ENCODE measurements around the gene SDHB. TPM values are rescaled to one million over a fixed set of nuclear protein-coding genes. Genes with fewer than 3 reads are reported as not detected.

The SDHB gene
- total and polyA plus RNA-seq, 9 of the 15 experiments (the other 6 are each of a cell fraction or from before 2014, with no cell fraction given): 207 to 554 (median 365) TPM

DNA sequence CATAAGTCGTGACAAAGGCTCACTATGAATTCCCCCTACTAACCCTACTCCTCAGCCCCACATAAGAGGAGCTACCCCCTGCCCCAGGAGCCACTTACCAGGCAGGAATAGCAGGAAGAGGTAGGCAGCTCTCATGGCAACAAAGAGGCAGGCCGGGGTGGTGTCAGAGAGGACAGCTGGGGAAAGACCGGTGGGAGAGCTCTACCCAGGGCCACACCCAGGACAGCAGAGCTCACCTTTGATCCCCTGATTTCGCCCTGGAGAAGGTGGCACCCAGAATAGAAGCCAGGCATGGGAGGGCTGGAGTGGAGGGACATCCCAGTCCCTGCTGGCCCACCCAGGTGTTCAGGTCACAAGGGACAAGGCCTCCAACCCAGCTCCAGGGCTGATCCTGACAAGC is 75.7 kb downstream of the SDHB start:
- H3K9ac ChIP-seq (ENCODE audit: insufficient read depth in 1 of 2, low read depth in 2 of 2, low read length in 2 of 2): peak overlapping the region in 1 of 2 experiments; percentile 71; a peak in 2 of 4 replicates
- no peaks in the 10 kb centered on the region for H3K36me3 ChIP-seq (ENCODE audit: control insufficient read depth, insufficient read depth, low read length)
- H2AFZ ChIP-seq (ENCODE audit: low read depth, low read length): no peak overlapping the region
- H3K27me3 ChIP-seq (ENCODE audit: control insufficient read depth in 2 of 2, insufficient read depth in 2 of 2, low read length in 2 of 2): peaks cover 20 to 29% of the 10 kb centered on the region in 2 experiments; a peak in 4 of 5 replicates
- ATAC-seq (no peak), FAIRE-seq (no peak), DNase-seq (ENCODE audit: extremely low read depth in 1 of 4, low spot score in 3 of 4) (no peak)
- CTCF ChIA-PET (ENCODE audit: low intra/inter-chr PET ratio): no interaction called here
- no peaks in the 10 kb centered on the region for H3K9me1 ChIP-seq (ENCODE audit: control insufficient read depth, insufficient read depth, low read length)
- H3K4me1 ChIP-seq (replicated peaks in 1 of 2; ENCODE audit: control insufficient read depth in 2 of 2, insufficient read depth in 2 of 2, low read length in 2 of 2): peaks cover 0 to 44% of the 10 kb centered on the region in 2 experiments; a peak in 2 of 5 replicates
- H3K4me3 ChIP-seq: no peak overlapping the region
- H3K9me3 ChIP-seq (replicated peaks; ENCODE audit: control insufficient read depth, insufficient read depth, low read depth, low read length): no peaks in the 10 kb centered on the region
- POLR2A ChIA-PET: interaction anchor here (0.9 to 1.2 kb wide), 4 partner anchors 13 to 81 kb away, joined by 4 to 7 read pairs (median 6); no protein-coding TSS in a partner anchor
- peaks cover 18% of the 10 kb centered on the region; the same call in 1 of the 2 replicates for H4K20me1 ChIP-seq (replicated peaks; ENCODE audit: control insufficient read depth, insufficient read depth, low read length)
- no peak overlapping the region for H3K4me2 ChIP-seq (ENCODE audit: insufficient read depth, low read length)
- no TSS peak for BruUV-seq (replicated peaks)
- 25% methylated on average over 4 of the region's 4 CpGs for WGBS (ENCODE audit: insufficient coverage, low coverage, missing lambda C conversion rate)
- no peak overlapping the region for H3K27ac ChIP-seq (ENCODE audit: extremely low read depth, low read depth, low read length)
- in situ Hi-C loops (cut with MboI): no loop called here
- H3K79me2 ChIP-seq (ENCODE audit: control insufficient read depth, insufficient read depth, low read length): no peaks in the 10 kb centered on the region
- intact Hi-C loops (cut with micrococcal nuclease): no loop called here
- TF ChIP-seq RBM34 (IDR thresholded peaks at IDR 0.05; ENCODE audit: borderline replicate concordance, insufficient read depth, low read length) (no peak), KDM4B (IDR thresholded peaks at IDR 0.05; ENCODE audit: borderline replicate concordance in 2 of 2, low read depth in 1 of 2) (no peak), POLR3G (IDR thresholded peaks at IDR 0.05; ENCODE audit: extremely low read depth, insufficient read length, insufficient replicate concordance) (no peak)
- TF ChIP-seq, protein P1, sequence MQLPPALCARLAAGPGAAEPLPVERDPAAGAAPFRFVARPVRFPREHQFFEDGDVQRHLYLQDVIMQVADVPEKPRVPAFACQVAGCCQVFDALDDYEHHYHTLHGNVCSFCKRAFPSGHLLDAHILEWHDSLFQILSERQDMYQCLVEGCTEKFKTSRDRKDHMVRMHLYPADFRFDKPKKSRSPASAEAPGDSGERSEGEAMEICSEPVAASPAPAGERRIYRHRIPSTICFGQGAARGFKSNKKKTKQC (CRISPR knock-in tag; IDR thresholded peaks at IDR 0.05): no peak
- TF ChIP-seq, protein P2, sequence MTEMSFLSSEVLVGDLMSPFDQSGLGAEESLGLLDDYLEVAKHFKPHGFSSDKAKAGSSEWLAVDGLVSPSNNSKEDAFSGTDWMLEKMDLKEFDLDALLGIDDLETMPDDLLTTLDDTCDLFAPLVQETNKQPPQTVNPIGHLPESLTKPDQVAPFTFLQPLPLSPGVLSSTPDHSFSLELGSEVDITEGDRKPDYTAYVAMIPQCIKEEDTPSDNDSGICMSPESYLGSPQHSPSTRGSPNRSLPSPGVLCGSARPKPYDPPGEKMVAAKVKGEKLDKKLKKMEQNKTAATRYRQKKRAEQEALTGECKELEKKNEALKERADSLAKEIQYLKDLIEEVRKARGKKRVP (CRISPR knock-in tag; IDR thresholded peaks at IDR 0.05): no peak
- TF ChIP-seq, protein P3, sequence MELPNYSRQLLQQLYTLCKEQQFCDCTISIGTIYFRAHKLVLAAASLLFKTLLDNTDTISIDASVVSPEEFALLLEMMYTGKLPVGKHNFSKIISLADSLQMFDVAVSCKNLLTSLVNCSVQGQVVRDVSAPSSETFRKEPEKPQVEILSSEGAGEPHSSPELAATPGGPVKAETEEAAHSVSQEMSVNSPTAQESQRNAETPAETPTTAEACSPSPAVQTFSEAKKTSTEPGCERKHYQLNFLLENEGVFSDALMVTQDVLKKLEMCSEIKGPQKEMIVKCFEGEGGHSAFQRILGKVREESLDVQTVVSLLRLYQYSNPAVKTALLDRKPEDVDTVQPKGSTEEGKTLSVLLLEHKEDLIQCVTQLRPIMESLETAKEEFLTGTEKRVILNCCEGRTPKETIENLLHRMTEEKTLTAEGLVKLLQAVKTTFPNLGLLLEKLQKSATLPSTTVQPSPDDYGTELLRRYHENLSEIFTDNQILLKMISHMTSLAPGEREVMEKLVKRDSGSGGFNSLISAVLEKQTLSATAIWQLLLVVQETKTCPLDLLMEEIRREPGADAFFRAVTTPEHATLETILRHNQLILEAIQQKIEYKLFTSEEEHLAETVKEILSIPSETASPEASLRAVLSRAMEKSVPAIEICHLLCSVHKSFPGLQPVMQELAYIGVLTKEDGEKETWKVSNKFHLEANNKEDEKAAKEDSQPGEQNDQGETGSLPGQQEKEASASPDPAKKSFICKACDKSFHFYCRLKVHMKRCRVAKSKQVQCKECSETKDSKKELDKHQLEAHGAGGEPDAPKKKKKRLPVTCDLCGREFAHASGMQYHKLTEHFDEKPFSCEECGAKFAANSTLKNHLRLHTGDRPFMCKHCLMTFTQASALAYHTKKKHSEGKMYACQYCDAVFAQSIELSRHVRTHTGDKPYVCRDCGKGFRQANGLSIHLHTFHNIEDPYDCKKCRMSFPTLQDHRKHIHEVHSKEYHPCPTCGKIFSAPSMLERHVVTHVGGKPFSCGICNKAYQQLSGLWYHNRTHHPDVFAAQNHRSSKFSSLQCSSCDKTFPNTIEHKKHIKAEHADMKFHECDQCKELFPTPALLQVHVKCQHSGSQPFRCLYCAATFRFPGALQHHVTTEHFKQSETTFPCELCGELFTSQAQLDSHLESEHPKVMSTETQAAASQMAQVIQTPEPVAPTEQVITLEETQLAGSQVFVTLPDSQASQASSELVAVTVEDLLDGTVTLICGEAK (IDR thresholded peaks at IDR 0.05): no peak
- TF ChIP-seq, protein P3 (CRISPR knock-in tag; IDR thresholded peaks at IDR 0.05): no peak
